Activated CD4-positive, alpha-beta T cell treated with anti-CD3 and anti-CD28 coated beads, Interleukin-10, Interleukin-2, amounts not matched to agents 100 ng/mL and 50 ng/mL, durations not matched to agents 16 hours and 8 hours (primary cell): ENCODE results near the gene FBXL13.
"Not testable (repeated sequence)": the region's sequence is repeated elsewhere in the genome, so short reads cannot be mapped to it uniquely, and the experiment has no call there.

Experiments used
- DNase-seq: peaks from one replicate; pipeline ENCODE4 v3.0.0-alpha.2; 2020

FBXL13 gene

GRCh38 chr7:102931757-102932156 is 142.8 kb downstream of the FBXL13 start:
- DNase-seq: no peak

GRCh38 chr7:102927312-102927933 is 147.2 kb downstream of the FBXL13 start:
- DNase-seq: no peak

GRCh38 chr7:102926783-102927140 is 147.8 kb downstream of the FBXL13 start:
- no peak for DNase-seq

GRCh38 chr7:102925976-102926782 is 148.4 kb downstream of the FBXL13 start:
- DNase-seq: no peak

GRCh38 chr7:102918845-102919244 is 155.8 kb downstream of the FBXL13 start:
- no peak for DNase-seq

DNA sequence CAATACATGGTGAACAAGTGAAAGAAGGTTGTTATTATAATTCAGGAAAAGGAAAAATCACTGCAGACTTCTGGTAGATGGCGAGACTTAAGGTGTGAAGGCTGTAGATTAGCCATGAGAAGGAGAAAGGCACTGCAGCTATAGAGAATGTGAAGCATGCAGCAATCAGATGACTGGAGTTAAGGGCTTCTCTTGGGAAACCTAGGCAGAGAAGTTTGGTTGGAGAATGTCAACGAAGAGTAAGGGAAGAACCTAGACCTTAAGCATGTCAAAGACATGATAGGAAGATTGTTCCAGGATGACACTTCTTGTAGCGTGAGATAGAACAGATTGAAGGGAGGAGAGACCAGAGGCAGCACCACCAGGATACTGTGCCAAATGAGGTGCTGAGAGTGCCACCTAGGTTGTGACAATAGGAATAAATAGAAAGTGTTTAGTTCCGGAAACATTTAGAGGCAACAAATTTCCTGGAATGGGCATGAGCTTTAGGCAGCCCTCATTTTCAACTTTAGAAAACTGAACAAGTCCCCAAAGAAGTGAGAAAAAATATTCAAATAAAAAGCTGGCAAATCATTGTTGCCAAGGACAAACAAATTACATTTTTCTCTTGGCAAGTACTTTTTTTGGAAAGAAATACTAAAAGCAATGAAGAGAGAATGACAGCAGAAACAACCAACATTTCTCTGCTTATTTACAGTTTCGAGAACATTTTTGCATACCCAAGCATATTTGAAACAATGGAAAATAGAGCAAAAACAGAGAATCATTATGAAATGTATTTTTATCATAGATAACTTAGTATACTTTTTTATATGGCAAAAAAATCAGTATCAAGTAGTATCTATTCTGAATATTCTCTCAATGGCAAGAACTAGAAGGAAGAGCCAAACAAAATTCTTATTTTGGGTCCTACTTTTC is 156.9 kb downstream of the FBXL13 start:
- DNase-seq: no peak

DNA sequence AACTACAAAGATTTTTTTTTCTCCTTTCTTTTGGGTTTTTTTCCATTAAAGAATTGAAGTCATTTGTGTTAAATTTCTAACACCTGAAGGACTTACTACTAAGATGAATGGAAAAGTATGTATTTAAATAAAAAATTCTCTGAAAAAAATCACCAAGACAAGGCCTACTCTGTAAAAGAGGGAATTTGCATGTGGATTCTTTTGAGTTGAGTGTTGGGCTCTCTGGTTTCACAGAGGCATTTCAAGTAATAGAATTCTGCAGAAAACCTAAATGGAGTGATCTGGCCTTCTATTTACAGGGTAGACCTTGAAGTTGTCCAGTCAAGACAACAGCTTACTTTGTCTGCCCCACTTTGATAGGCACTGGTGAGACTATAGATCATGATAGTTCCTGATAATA is 157.7 kb downstream of the FBXL13 start:
- no peak for DNase-seq

DNA sequence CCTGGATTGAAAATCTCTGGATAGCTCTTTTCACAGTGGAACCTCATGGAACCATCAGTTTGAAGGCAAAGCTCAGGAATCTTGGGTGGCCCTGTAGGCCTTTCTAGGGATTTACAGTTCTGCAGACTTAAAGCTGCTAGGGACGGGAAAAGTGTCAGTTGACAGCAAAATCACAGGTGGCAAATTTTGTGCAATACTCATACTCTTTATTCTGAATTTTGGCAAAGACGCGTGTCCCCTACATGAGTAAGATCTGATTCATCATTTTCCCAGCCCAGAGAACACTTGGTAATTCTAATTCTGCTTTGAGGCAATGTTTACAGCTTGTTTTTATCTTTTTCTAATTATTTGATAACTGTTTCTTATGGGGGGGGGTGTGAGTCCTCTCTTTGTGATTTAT is 158.2 kb downstream of the FBXL13 start:
- no peak for DNase-seq

- no peak for DNase-seq
Observed at GRCh38 chr7:102914585-102914984, 160.0 kb downstream of the FBXL13 start.

DNA sequence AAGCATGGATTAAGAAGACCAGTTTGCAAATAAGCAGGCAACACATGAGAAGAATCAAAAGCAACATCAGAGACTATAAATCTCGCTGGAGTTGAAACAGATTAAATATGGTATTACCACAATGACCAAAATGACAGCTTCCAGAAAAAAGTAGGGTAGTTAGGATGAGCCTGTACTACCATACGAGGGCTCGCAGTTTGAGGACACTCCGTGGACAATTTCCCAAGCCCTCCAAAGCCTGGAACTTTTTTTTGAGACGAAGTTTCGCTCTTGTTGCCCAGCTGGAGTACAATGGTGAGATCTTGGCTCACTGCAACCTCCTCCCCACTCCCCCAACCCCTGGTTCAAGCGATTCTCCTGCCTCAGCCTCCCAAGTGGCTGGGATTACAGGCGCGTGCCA is 160.8 kb downstream of the FBXL13 start:
- no peak for DNase-seq

GRCh38 chr7:102912742-102913141 is 161.9 kb downstream of the FBXL13 start, which contains the start of gene LRRC17:
Gene LRRC17, plus strand, starts transcription at chr7:102913000. Its CDS starts 20,914 bp downstream, at chr7:102933914.
- no peak for DNase-seq

GRCh38 chr7:102908676-102909075 is 165.9 kb downstream of the FBXL13 start:
- DNase-seq: no peak

DNA sequence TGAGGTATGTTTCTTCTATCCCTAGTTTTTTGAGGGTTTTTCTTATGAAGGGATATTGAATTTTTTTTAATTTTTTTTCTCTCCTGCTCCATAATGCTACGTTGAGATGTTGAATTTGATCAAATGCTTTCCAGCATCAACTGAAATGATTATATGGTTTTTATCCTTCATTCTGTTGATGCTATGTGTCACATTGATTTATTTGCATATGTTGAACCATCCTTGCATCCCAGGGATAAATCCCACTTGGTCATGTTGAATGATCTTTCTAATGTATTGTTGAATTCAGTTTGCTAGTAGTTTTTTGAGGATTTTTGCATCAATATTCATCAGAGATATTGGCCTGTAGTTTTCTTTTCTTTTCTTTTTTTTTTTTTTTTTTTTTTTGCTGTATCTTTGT is 171.0 kb downstream of the FBXL13 start:
- DNase-seq: not testable (repeated sequence)

DNA sequence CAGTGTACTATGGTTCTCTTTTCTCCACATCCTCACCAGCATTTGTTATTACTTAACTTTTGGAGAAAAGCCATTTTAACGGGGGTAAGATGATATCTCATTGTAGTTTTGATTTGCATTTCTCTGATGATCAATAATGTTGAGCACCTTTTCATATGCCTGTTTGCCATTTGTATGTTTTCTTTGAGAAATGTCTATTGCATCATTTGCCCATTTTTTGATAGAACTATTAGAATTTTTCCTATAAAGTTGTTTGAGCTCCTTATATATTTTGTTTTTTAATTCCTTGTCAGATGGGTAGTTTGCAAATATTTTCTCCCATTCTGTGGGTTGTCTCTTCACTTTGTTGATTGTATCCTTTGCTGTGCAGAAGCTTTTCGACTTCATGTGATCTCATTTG is 172.5 kb downstream of the FBXL13 start:
- DNase-seq: not testable (repeated sequence)

GRCh38 chr7:102898532-102898859 is 176.1 kb downstream of the FBXL13 start:
- no peak for DNase-seq

DNA sequence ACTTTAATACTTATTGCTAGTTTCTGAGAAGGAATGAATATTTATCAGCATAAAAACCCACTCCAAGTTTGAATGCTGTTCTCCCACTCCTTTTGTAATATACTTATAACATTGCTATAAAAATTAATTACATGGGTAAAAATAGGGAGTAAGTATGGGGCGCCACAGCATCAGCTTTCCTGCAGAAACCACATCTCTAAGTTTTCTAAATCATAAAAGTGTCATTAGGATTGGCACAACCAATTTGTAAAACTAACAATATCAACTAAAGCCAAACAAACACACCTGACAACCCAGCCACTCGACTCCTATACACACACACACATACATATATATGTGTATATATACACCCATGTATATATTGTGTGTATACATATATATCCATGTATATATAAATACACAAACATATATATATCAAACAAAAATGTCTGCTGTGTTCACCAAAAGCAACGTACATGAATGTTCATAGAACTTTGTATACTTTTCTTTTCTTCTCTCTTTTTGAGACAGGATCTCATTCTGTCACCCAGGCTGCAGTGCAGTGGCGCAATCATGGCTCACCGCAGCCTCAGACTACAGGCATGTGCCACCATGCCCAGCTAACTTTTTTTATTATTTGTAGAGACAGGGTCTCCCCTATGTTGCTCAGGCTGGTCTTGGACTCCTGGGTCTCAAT is 176.6 kb downstream of the FBXL13 start:
- DNase-seq: no peak

DNA sequence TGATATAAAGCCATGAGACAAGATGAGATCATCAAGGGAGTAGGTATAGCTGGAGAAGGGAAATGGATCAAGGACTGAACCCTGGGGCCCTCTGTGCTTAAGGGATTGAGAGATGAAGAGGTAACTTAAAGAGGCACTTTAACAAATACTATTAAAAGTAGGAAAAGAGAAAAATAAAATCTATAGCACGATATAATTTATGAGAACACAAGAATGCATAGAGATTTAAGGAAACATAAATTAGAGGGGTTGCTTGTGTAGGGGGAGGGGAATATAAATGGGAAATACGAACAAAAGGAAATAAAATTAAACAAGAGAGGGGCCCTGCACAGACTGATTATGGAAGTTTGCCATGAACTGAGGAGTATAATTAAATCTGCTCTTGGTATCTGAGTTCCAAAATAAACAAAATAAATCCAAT is 177.4 kb downstream of the FBXL13 start:
- DNase-seq: no peak

DNA sequence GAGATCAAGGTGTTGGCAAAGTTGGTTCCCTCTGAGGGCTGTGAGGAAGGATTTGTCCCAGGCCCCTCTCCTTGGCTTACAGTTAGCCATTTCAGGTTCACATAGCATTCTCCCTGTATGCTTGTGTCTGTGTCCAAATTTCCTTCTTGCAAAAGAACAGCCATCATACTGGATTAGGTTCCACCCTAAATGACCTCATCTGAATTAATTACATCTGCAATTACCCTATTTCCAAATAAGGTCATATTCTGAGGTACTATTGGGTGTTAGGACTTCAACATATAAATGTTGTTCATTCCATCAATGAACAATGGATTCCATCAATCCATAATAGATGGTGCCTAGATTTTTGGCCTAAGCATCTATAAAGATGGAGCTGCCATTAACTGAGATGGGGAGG is 178.0 kb downstream of the FBXL13 start:
- DNase-seq: no peak

DNA sequence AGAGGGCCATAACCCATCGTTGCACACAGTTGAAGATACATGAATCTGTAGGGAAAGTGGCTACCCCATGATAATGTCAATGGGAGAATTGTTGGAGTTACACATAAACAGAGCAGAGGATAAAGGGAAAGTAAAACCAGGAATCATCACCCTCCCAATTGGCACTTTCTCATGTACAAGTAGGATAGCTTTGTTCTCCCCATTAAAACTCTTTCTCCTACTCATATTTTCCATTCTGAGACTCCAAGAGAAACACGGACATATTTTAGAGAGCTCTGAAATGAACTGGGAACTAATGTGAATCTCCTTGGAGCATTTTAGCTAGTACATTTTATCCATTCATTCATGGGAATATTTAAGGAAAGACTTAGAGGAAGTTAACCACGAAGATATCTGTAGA is 179.0 kb downstream of the FBXL13 start:
- no peak for DNase-seq

DNA sequence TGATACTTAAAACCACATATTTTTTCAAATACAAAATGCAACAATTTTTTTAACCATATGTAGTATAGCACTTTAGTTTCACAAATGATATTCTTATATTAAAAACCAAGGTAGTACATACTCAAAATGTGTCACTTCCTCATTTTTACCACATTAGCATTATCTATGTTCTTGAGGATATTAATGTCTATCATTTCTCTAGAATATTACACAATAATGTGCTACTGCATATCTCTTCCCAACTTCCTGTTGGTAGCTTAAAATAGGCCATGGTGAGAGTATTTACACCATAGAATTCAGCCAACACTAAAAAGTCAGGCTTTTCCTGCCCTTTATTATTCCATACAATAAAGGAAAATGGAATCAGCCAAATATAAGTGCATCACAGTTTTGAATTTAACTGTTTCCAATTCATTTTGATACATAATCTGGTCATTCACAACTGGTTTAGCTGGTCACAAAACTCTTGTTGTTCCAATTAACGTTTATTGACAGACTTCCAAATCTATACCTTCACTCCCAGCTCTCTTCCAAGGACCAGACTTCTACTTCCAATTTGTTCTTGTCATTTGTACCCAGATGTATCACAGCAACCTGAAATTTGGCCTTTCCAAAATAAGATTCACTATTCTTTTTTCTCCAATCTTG is 181.8 kb downstream of the FBXL13 start:
- DNase-seq: no peak

GRCh38 chr7:102891693-102892261 is 182.8 kb downstream of the FBXL13 start:
- no peak for DNase-seq
